Measurements from ENCODE around the gene DDR1. TPM values are rescaled to one million over a fixed set of nuclear protein-coding genes. Genes with fewer than 3 reads are reported as not detected.

Gene DDR1
- total RNA-seq, 1 donor from 2014 or later: 85.3 TPM

GRCh38 chr6:30891816-30892538 is 7.7 kb downstream of the DDR1 start:
- no peaks in the 10 kb centered on the region for H3K9me3 Mint-ChIP-seq
- peak overlapping the region; percentile 20 for H3K27ac ChIP-seq
- no peaks in the 10 kb centered on the region for H3K9me3 ChIP-seq (ENCODE audit: low read depth)
- peaks cover 48% of the 10 kb centered on the region for H3K4me1 ChIP-seq
- H3K4me2 ChIP-seq: no peak overlapping the region
- peak overlapping the region; percentile 18 for H3K4me3 Mint-ChIP-seq
- peaks cover 5% of the 10 kb centered on the region for H3K27me3 Mint-ChIP-seq (ENCODE audit: insufficient read depth, low read depth)
- no peaks in the 10 kb centered on the region for H3K27me3 ChIP-seq
- TF ChIP-seq EZH2 (IDR thresholded peaks at IDR 0.05): no peak
- H3K27ac Mint-ChIP-seq: peak overlapping the region; percentile 11
- H2AFZ ChIP-seq (replicated peaks): no peak overlapping the region
- DNase-seq (ENCODE audit: low spot score): no peak
- no peak overlapping the region for H3K4me3 ChIP-seq
- H3K36me3 ChIP-seq: peaks cover 4% of the 10 kb centered on the region
- H3K9ac ChIP-seq: no peak overlapping the region
- H3K4me1 Mint-ChIP-seq: peaks cover 31% of the 10 kb centered on the region
- peaks cover 14% of the 10 kb centered on the region for H3F3A ChIP-seq (ENCODE audit: low read depth)
- H4K20me1 ChIP-seq (ENCODE audit: low read depth): peaks cover 87% of the 10 kb centered on the region
- peaks cover 66% of the 10 kb centered on the region for H3K79me2 ChIP-seq (ENCODE audit: low read depth)
- peaks cover 39% of the 10 kb centered on the region for H3K36me3 Mint-ChIP-seq

- H3K4me1 ChIP-seq: peaks cover 37% of the 10 kb centered on the region
- H3K27ac ChIP-seq: no peak overlapping the region
- Mint-ChIP-seq H3K36me3 (peaks cover 39% of the 10 kb centered on the region), H3K27ac (no peak overlapping the region), H3K4me1 (peaks cover 21% of the 10 kb centered on the region), H3K9me3 (no peaks in the 10 kb centered on the region), H3K27me3 (ENCODE audit: insufficient read depth, low read depth) (peaks cover 5% of the 10 kb centered on the region), H3K4me3 (no peak overlapping the region)
- no peak overlapping the region for H3K4me3 ChIP-seq
- peaks cover 77% of the 10 kb centered on the region for H4K20me1 ChIP-seq (ENCODE audit: low read depth)
- H2AFZ ChIP-seq (replicated peaks): no peak overlapping the region
- no peak overlapping the region for H3K4me2 ChIP-seq
- H3K27me3 ChIP-seq: no peaks in the 10 kb centered on the region
- TF ChIP-seq CTCF (IDR thresholded peaks at IDR 0.05) (peak; percentile 48), EZH2phosphoT487 (IDR thresholded peaks at IDR 0.05) (no peak)
- no peaks in the 10 kb centered on the region for H3K9me3 ChIP-seq (ENCODE audit: low read depth)
- no peaks in the 10 kb centered on the region for H3K36me3 ChIP-seq
- peaks cover 55% of the 10 kb centered on the region for H3K79me2 ChIP-seq (ENCODE audit: low read depth)
- peak; percentile 17 for DNase-seq (ENCODE audit: low spot score)
- H3F3A ChIP-seq (ENCODE audit: low read depth): peaks cover 14% of the 10 kb centered on the region
- no peak overlapping the region for H3K9ac ChIP-seq
Measured at GRCh38 chr6:30893001-30893591, 8.8 kb downstream of the DDR1 start.

- H3K4me3 ChIP-seq: no peak overlapping the region
- Mint-ChIP-seq H3K9me3 (no peaks in the 10 kb centered on the region), H3K27me3 (ENCODE audit: insufficient read depth, low read depth) (peaks cover 4% of the 10 kb centered on the region), H3K36me3 (peaks cover 40% of the 10 kb centered on the region), H3K4me3 (no peak overlapping the region), H3K4me1 (peaks cover 15% of the 10 kb centered on the region), H3K27ac (no peak overlapping the region)
- no peaks in the 10 kb centered on the region for H3K27me3 ChIP-seq
- DNase-seq (ENCODE audit: low spot score): no peak
- H3K36me3 ChIP-seq: no peaks in the 10 kb centered on the region
- no peak overlapping the region for H3K4me2 ChIP-seq
- peaks cover 31% of the 10 kb centered on the region for H3K4me1 ChIP-seq
- no peak overlapping the region for H3K27ac ChIP-seq
- H2AFZ ChIP-seq (replicated peaks): no peak overlapping the region
- H4K20me1 ChIP-seq (ENCODE audit: low read depth): peaks cover 71% of the 10 kb centered on the region
- H3F3A ChIP-seq (ENCODE audit: low read depth): peaks cover 16% of the 10 kb centered on the region
- H3K79me2 ChIP-seq (ENCODE audit: low read depth): peaks cover 49% of the 10 kb centered on the region
- H3K9ac ChIP-seq: no peak overlapping the region
- H3K9me3 ChIP-seq (ENCODE audit: low read depth): no peaks in the 10 kb centered on the region
- TF ChIP-seq EZH2phosphoT487 (IDR thresholded peaks at IDR 0.05): no peak
- no peak for TF ChIP-seq CTCF (IDR thresholded peaks at IDR 0.05)
- TF ChIP-seq EZH2 (IDR thresholded peaks at IDR 0.05): no peak
Measured at GRCh38 chr6:30893666-30894065, 9.3 kb downstream of the DDR1 start.

GRCh38 chr6:30894381-30894780 is 10.1 kb downstream of the DDR1 start:
- Mint-ChIP-seq H3K4me1 (peaks cover 15% of the 10 kb centered on the region), H3K36me3 (peaks cover 41% of the 10 kb centered on the region), H3K27ac (no peak overlapping the region), H3K27me3 (ENCODE audit: insufficient read depth, low read depth) (peaks cover 3% of the 10 kb centered on the region), H3K9me3 (no peaks in the 10 kb centered on the region), H3K4me3 (no peak overlapping the region)
- H2AFZ ChIP-seq (replicated peaks): no peak overlapping the region
- no peaks in the 10 kb centered on the region for H3K36me3 ChIP-seq
- no peak overlapping the region for H3K27ac ChIP-seq
- H3K4me3 ChIP-seq: no peak overlapping the region
- peaks cover 64% of the 10 kb centered on the region for H4K20me1 ChIP-seq (ENCODE audit: low read depth)
- H3K9ac ChIP-seq: no peak overlapping the region
- TF ChIP-seq EZH2phosphoT487 (IDR thresholded peaks at IDR 0.05): no peak
- TF ChIP-seq EZH2 (IDR thresholded peaks at IDR 0.05): no peak
- TF ChIP-seq CTCF (IDR thresholded peaks at IDR 0.05): no peak
- no peaks in the 10 kb centered on the region for H3K9me3 ChIP-seq (ENCODE audit: low read depth)
- H3K79me2 ChIP-seq (ENCODE audit: low read depth): peaks cover 42% of the 10 kb centered on the region
- H3K27me3 ChIP-seq: no peaks in the 10 kb centered on the region
- H3K4me1 ChIP-seq: peaks cover 30% of the 10 kb centered on the region
- no peak for DNase-seq (ENCODE audit: low spot score)
- no peak overlapping the region for H3K4me2 ChIP-seq
- H3F3A ChIP-seq (ENCODE audit: low read depth): peaks cover 17% of the 10 kb centered on the region

Measured in neural progenitor cell (in vitro differentiated cells).